Activated naive CD4-positive, alpha-beta T cell treated with anti-CD3 and anti-CD28 coated beads, Interleukin-2, amount 10 ng/mL, durations not matched to agents 7 days and 5 days (primary cell): ENCODE results near the gene CACNG6.
A peak's percentile ranks its signal among the peaks of the same experiment; 100 is the strongest.
"Not testable (repeated sequence)": the region's sequence is repeated elsewhere in the genome, so short reads cannot be mapped to it uniquely, and the experiment has no call there.

Experiments
- CTCF ChIA-PET: fragments of 350-600 bp; sonication (Branson Sonifier 250); formaldehyde crosslinking; loops from one replicate; lab custom pipeline; 2021; ENCODE audit warnings: antibody characterized with exemption; lab: Charles Lee
- DNase-seq: peaks from one replicate; pipeline ENCODE4 v3.0.0-alpha.2; 2020
- H3K27ac Mint-ChIP-seq: one replicate; pipeline ENCODE4 v1.8.0; 2021; ENCODE audit warnings: mild to moderate bottlenecking, moderate library complexity, mixed read lengths
- H3K27me3 Mint-ChIP-seq: one replicate; pipeline ENCODE4 v1.8.0; 2021; ENCODE audit warnings: mild to moderate bottlenecking, mixed read lengths
- H3K36me3 Mint-ChIP-seq: one replicate; pipeline ENCODE4 v1.8.0; 2021; ENCODE audit warnings: mixed read lengths
- H3K4me1 Mint-ChIP-seq: one replicate; pipeline ENCODE4 v1.8.0; 2021; ENCODE audit warnings: mixed read lengths
- H3K4me3 Mint-ChIP-seq: one replicate; pipeline ENCODE4 v1.8.0; 2021; ENCODE audit warnings: mild to moderate bottlenecking, moderate library complexity, mixed read lengths
- H3K9me3 Mint-ChIP-seq: one replicate; pipeline ENCODE4 v1.8.0; 2021; ENCODE audit warnings: mixed read lengths

The CACNG6 gene

GRCh38 chr19:53991224-53992113 lies at the start of gene CACNG6:
TSS of gene CACNG6 (plus strand) at chr19:53991637. CDS start at chr19:53992878, 1,241 bp downstream.
- Mint-ChIP-seq H3K4me1 (no peaks in the 10 kb centered on the region), H3K36me3 (no peaks in the 10 kb centered on the region), H3K9me3 (no peaks in the 10 kb centered on the region), H3K27ac (no peak within 1 kb of the TSS), H3K27me3 (peaks cover 63% of the 10 kb centered on the region), H3K4me3 (no peak within 1 kb of the TSS)
- CTCF ChIA-PET, result no interaction called here
- no peak for DNase-seq

- CTCF ChIA-PET, result interaction anchor here (0.7 kb wide), 1 partner anchor 82 kb away, joined by 4 read pairs; no protein-coding TSS in a partner anchor
- DNase-seq, result peak; percentile 27
- Mint-ChIP-seq H3K36me3 (no peaks in the 10 kb centered on the region), H3K27me3 (peaks cover 46% of the 10 kb centered on the region), H3K27ac (no peak overlapping the region), H3K4me3 (no peak overlapping the region), H3K9me3 (peaks cover 4% of the 10 kb centered on the region), H3K4me1 (no peaks in the 10 kb centered on the region)
Measured at GRCh38 chr19:53942001-53942786, 49.2 kb upstream of the CACNG6 start.

- Mint-ChIP-seq H3K27me3 (peaks cover 50% of the 10 kb centered on the region), H3K4me3 (no peak overlapping the region), H3K4me1 (no peaks in the 10 kb centered on the region), H3K9me3 (peaks cover 4% of the 10 kb centered on the region), H3K36me3 (no peaks in the 10 kb centered on the region), H3K27ac (no peak overlapping the region)
- no peak for DNase-seq
- CTCF ChIA-PET, result interaction anchor here (1.0 kb wide), 1 partner anchor 79 kb away, joined by 3 read pairs; no protein-coding TSS in a partner anchor
Measured at GRCh38 chr19:53944416-53944815, 47.0 kb upstream of the CACNG6 start.

GRCh38 chr19:53944933-53945332 lies 46.5 kb upstream of the CACNG6 start:
- Mint-ChIP-seq H3K27me3 (peaks cover 50% of the 10 kb centered on the region), H3K4me3 (no peak overlapping the region), H3K36me3 (no peaks in the 10 kb centered on the region), H3K9me3 (peaks cover 4% of the 10 kb centered on the region), H3K4me1 (no peaks in the 10 kb centered on the region), H3K27ac (no peak overlapping the region)
- DNase-seq, result no peak
- CTCF ChIA-PET, result interaction anchor here (1.0 kb wide), 1 partner anchor 78 kb away, joined by 3 read pairs; no protein-coding TSS in a partner anchor

GRCh38 chr19:53945441-53945840 lies 46.0 kb upstream of the CACNG6 start:
- Mint-ChIP-seq H3K27me3 (peaks cover 50% of the 10 kb centered on the region), H3K4me1 (no peaks in the 10 kb centered on the region), H3K27ac (no peak overlapping the region), H3K9me3 (peaks cover 4% of the 10 kb centered on the region), H3K4me3 (no peak overlapping the region), H3K36me3 (no peaks in the 10 kb centered on the region)
- CTCF ChIA-PET, result no interaction called here
- no peak for DNase-seq

- Mint-ChIP-seq H3K4me1 (no peaks in the 10 kb centered on the region), H3K27me3 (peaks cover 46% of the 10 kb centered on the region), H3K9me3 (peaks cover 4% of the 10 kb centered on the region), H3K27ac (no peak overlapping the region), H3K36me3 (no peaks in the 10 kb centered on the region), H3K4me3 (no peak overlapping the region)
- CTCF ChIA-PET, result no interaction called here
- no peak for DNase-seq
Measured at GRCh38 chr19:53945998-53946397, 45.4 kb upstream of the CACNG6 start.

GRCh38 chr19:53947624-53948023 lies 43.8 kb upstream of the CACNG6 start:
- H3K27me3 Mint-ChIP-seq, result peaks cover 30% of the 10 kb centered on the region
- no peak overlapping the region for H3K4me3 Mint-ChIP-seq
- CTCF ChIA-PET, result interaction anchor here (1.0 to 1.2 kb wide), 3 partner anchors 76 to 155 kb away, joined by 3 to 4 read pairs (median 3); no protein-coding TSS in a partner anchor
- H3K36me3 Mint-ChIP-seq, result no peaks in the 10 kb centered on the region
- DNase-seq, result no peak
- H3K9me3 Mint-ChIP-seq, result peaks cover under 1% of the 10 kb centered on the region
- no peak overlapping the region for H3K27ac Mint-ChIP-seq
- no peaks in the 10 kb centered on the region for H3K4me1 Mint-ChIP-seq

GRCh38 chr19:53948611-53949010 lies 42.8 kb upstream of the CACNG6 start:
- H3K27ac Mint-ChIP-seq, DNase-seq, H3K4me1 Mint-ChIP-seq, H3K9me3 Mint-ChIP-seq, H3K4me3 Mint-ChIP-seq, H3K36me3 Mint-ChIP-seq: not testable (repeated sequence)
- H3K27me3 Mint-ChIP-seq, result peaks cover 21% of the 10 kb centered on the region
- CTCF ChIA-PET, result interaction anchor here (1.0 to 1.2 kb wide), 2 partner anchors 75 to 156 kb away, joined by 3 to 4 read pairs; no protein-coding TSS in a partner anchor

- CTCF ChIA-PET, result interaction anchor here (0.6 to 1.6 kb wide), 3 partner anchors 79 to 159 kb away, joined by 3 read pairs; no protein-coding TSS in a partner anchor
- Mint-ChIP-seq H3K4me1 (no peaks in the 10 kb centered on the region), H3K27me3 (peaks cover 6% of the 10 kb centered on the region), H3K9me3 (no peaks in the 10 kb centered on the region), H3K4me3 (no peak overlapping the region), H3K36me3 (no peaks in the 10 kb centered on the region), H3K27ac (no peak overlapping the region)
- no peak for DNase-seq
Measured at GRCh38 chr19:53951436-53951835, 40.0 kb upstream of the CACNG6 start.

- H3K27me3 Mint-ChIP-seq, result peaks cover 10% of the 10 kb centered on the region
- CTCF ChIA-PET, result interaction anchor here (0.6 to 1.6 kb wide), 3 partner anchors 78 to 159 kb away, joined by 3 read pairs; no protein-coding TSS in a partner anchor
- no peak overlapping the region for H3K27ac Mint-ChIP-seq
- H3K36me3 Mint-ChIP-seq, result no peaks in the 10 kb centered on the region
- H3K4me1 Mint-ChIP-seq, result no peaks in the 10 kb centered on the region
- H3K9me3 Mint-ChIP-seq, result no peaks in the 10 kb centered on the region
- no peak overlapping the region for H3K4me3 Mint-ChIP-seq
- no peak for DNase-seq
Measured at GRCh38 chr19:53951947-53952346, 39.5 kb upstream of the CACNG6 start.

- CTCF ChIA-PET, result no interaction called here
- Mint-ChIP-seq H3K27me3 (peaks cover 18% of the 10 kb centered on the region), H3K4me3 (no peak overlapping the region), H3K27ac (no peak overlapping the region), H3K9me3 (no peaks in the 10 kb centered on the region), H3K36me3 (no peaks in the 10 kb centered on the region), H3K4me1 (no peaks in the 10 kb centered on the region)
- no peak for DNase-seq
Measured at GRCh38 chr19:53953383-53953782, 38.1 kb upstream of the CACNG6 start.

- Mint-ChIP-seq H3K4me3 (no peak overlapping the region), H3K9me3 (no peaks in the 10 kb centered on the region), H3K36me3 (no peaks in the 10 kb centered on the region), H3K27ac (no peak overlapping the region), H3K4me1 (peaks cover 2% of the 10 kb centered on the region), H3K27me3 (peaks cover 59% of the 10 kb centered on the region)
- DNase-seq, result no peak
- CTCF ChIA-PET, result no interaction called here
Measured at GRCh38 chr19:53957448-53958167, 33.8 kb upstream of the CACNG6 start.

GRCh38 chr19:53958168-53958571 lies 33.3 kb upstream of the CACNG6 start:
- Mint-ChIP-seq H3K27me3 (peaks cover 65% of the 10 kb centered on the region), H3K4me3 (no peak overlapping the region), H3K4me1 (peaks cover 2% of the 10 kb centered on the region), H3K27ac (no peak overlapping the region), H3K36me3 (no peaks in the 10 kb centered on the region), H3K9me3 (no peaks in the 10 kb centered on the region)
- CTCF ChIA-PET, result no interaction called here
- DNase-seq, result no peak
